ENCODE measurements around the gene VKORC1.

Gene VKORC1

DNA sequence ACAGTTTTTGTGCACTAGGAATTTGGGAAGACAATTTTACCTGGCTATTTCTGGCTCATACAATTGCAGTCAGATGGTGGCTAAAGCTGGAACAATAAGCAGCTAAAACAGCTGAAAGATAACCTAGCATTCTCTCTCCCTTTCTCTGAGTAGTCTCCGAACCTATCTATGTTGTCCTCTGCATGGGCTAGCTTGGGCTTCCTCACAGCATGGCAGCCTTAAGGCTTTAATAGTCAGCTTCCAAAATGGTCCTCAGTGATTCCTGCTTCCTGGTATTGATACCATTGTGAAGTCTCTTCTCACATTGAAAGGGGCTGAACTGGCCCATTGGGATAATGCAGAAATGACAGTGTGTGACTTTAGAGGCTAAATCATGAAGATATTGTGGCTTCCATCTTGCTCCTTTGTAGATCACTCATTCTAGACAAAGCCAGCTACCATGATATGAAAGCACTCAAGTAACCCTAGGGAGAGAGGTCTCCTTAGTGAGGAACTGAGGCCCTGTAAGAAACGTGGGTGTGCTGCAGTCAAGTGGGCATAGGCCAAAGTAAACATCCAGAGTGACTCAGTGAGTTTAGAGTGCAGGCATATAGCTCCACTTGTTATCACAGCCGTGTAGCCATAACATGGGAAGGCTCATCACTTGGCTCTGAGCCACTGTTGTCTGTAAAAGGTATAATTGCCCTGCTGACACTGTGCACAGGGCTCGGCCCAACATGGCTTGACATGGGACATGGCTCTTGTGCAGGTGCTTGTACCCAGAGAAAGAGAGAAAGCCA lies 5.5 kb upstream of the VKORC1 start:
- H3K9me3 Mint-ChIP-seq, result no peaks in the 10 kb centered on the region
- peaks cover 15% of the 10 kb centered on the region for H3K4me1 Mint-ChIP-seq
- no peak overlapping the region for H3K27ac Mint-ChIP-seq
- no peak for ATAC-seq
- H3K27me3 Mint-ChIP-seq, result no peaks in the 10 kb centered on the region
- H3K4me3 Mint-ChIP-seq, result no peak overlapping the region
- H3K36me3 Mint-ChIP-seq, result no peaks in the 10 kb centered on the region

DNA sequence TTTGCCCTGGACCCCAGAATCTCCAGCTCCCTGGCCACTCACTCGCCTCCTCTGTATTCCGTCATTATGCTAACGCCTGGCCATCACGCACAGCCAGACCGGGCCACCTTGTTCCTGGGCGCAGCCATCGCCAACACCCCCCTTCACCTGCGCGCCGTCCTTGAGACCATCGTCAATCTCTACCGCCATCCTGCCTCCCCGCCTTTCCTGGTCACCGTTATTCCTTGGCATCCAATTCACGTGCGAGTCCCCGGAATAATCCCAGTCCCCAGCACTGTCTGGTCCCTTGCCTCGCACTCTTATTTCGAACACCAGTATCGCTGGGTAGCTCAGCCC lies 541 bp downstream of the VKORC1 start:
- Mint-ChIP-seq H3K27me3 (no peaks in the 10 kb centered on the region), H3K4me1 (peaks cover 30% of the 10 kb centered on the region), H3K9me3 (no peaks in the 10 kb centered on the region), H3K36me3 (peaks cover 8% of the 10 kb centered on the region), H3K27ac (peak overlapping the region; percentile 83), H3K4me3 (peak overlapping the region; percentile 99)
- no peak for ATAC-seq

DNA sequence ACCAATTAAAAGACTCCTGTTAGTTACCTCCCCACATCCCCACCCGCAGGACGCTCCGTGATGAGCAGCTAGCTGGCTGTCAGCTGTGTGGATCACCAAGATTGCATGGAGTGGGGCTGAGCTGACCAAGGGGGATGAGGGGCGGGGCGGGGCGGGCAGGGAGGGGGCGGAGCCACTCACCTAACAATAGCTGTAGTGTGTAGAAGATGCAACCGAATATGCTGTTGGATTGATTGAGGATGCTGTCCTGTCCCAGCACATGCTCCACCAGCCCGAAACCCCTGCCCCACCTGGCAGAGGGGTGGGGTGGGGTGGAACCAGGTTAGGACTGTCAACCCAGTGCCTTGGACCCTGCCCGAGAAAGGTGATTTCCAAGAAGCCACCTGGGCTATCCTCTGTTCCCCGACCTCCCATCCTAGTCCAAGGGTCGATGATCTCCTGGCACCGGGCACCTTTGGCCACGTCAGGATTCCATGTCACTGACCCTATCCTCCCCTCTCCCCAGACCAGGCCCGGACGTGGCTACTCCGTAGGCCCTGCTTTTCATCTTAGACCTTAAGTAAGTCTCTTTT lies 1.4 kb downstream of the VKORC1 start:
- peak overlapping the region; percentile 83 for H3K27ac Mint-ChIP-seq
- ATAC-seq, result no peak

DNA sequence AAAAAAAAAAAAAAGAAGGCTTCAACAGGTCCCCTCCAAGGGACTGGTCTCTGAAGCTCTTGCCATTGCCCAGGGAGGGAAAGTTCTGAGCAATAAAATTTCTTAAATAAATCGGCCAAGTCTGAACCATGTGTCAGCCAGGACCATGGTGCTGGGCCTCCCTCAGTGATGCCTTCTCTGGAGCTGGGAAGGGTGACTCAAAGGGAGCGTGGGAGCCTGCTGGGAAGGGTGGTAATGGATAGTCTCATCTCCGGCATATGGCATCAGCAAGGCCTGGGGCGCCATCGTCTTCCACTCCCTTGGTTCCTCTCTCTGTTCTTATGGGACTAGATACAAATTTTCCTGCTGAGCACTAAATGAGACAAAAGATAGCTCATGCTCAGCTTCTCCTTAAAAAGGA lies 2.3 kb downstream of the VKORC1 start:
- no peak for ATAC-seq
- peaks cover 8% of the 10 kb centered on the region for H3K36me3 Mint-ChIP-seq
- H3K9me3 Mint-ChIP-seq, result no peaks in the 10 kb centered on the region
- H3K27me3 Mint-ChIP-seq, result no peaks in the 10 kb centered on the region
- H3K27ac Mint-ChIP-seq, result no peak overlapping the region
- H3K4me1 Mint-ChIP-seq, result peaks cover 30% of the 10 kb centered on the region
- H3K4me3 Mint-ChIP-seq, result no peak overlapping the region

More for the DNA sequence above, 1.4 kb downstream of the VKORC1 start:
- H3K27me3 Mint-ChIP-seq, result no peaks in the 10 kb centered on the region
- peaks cover 8% of the 10 kb centered on the region for H3K36me3 Mint-ChIP-seq
- H3K4me3 Mint-ChIP-seq, result peak overlapping the region; percentile 58
- no peaks in the 10 kb centered on the region for H3K9me3 Mint-ChIP-seq
- H3K4me1 Mint-ChIP-seq, result peaks cover 30% of the 10 kb centered on the region

DNA sequence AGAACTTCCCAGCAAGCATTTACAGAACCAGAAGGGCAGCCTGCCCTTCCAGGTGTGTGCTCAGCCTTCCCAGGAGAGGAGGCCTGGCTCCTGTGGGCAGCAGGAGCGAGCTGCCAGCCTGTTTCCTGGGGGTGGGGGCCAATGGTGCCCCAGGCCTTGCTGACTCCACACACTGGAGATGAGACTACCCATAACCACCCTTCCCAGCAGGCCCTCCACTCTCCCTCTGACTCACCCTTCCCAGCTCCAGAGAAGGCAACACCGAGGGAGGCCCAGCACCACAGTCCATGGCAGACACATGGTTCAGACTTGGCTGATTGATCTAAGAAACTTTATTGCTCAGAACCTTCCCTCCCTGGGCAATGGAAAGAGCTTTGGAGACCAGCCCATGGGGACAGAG lies 4.1 kb downstream of the VKORC1 start:
- Mint-ChIP-seq H3K9me3 (no peaks in the 10 kb centered on the region), H3K36me3 (peaks cover 8% of the 10 kb centered on the region), H3K4me3 (no peak overlapping the region), H3K4me1 (peaks cover 19% of the 10 kb centered on the region), H3K27me3 (no peaks in the 10 kb centered on the region), H3K27ac (no peak overlapping the region)
- ATAC-seq, result no peak

DNA sequence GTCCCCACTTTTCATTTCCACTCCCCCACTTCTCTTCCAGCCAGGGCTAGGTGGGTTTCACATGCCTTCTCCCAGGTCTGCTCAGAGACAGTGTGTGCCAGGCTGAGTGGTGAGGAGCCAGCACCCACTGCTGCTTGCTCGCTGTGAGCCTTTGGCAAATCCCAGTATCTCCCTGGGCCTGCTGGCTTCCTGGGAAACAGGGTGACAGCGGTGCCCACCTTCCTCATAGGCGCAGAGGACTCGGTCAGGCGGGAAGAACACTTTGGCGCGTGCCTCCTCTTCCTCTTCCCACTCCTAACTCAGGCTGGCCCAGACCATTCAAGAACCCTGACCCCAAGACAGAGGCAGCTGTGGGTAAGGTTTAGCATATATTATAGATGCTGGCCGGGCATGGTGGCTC lies 5.4 kb downstream of the VKORC1 start:
- Mint-ChIP-seq H3K4me3 (no peak overlapping the region), H3K9me3 (no peaks in the 10 kb centered on the region), H3K4me1 (peaks cover 11% of the 10 kb centered on the region), H3K36me3 (peaks cover 8% of the 10 kb centered on the region), H3K27me3 (no peaks in the 10 kb centered on the region), H3K27ac (no peak overlapping the region)
- ATAC-seq, result no peak

DNA sequence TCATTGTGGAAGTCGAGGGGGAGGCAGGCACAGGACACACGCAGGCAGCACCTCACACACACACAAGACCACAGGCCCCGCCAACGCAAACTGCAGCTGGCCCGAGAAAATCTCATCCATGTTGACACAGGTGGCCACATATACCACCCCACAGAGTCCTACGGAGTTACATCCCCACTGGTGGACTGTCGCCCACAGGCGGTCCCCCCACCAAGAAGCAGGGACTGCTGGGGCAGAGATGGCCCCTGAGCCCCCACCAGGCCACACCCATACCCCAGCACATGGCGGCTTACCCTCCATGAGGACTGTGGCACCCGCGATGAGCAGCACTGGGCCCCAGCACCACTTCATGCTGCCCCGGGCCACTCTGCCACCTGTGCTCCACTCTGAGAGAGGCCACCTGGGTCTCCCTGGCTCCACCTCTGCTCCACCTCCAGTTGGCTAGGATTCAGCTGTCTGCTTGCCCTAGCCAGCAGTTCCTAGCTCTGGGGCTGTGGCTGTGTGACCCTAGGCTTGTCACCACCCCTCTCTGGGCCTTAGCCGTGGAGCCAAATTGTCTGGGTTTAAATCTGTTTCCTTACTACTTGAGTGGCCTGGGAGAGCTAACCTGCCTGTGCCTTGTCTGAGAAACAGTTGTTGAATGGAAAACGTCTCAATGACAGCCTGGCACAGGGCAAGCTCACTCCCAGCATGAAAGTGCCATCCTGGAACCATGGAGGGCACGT lies 6.0 kb downstream of the VKORC1 start, which contains the start of gene PRSS53:
PRSS53 (minus strand) TSS at position 485 of the 725 bp plus-strand sequence; CDS start at position 351, 134 bp downstream.
- Mint-ChIP-seq H3K36me3 (peaks cover 8% of the 10 kb centered on the region), H3K27me3 (no peaks in the 10 kb centered on the region), H3K9me3 (no peaks in the 10 kb centered on the region)

DNA sequence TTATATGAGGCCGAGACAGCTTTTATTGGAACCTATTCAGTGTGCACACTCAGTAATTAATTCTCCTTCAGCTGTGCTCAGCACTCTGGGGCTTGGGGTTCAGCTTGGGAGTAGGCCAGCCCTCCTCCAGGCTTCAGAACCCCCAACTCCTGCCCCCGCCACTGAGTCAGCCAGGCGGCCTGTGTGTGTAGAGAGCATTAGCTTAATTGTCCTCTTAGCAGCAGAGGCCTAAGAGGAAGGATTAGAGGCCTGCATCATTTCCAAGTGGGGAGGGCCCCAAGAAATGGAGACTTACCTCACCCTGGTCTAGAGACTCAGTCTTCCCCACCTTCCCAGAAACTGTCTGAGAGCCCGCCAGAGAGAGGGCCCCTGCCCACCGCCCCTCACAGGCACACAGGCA lies 6.6 kb downstream of the VKORC1 start:
- ATAC-seq, result no peak
- Mint-ChIP-seq H3K9me3 (no peaks in the 10 kb centered on the region), H3K36me3 (peaks cover 13% of the 10 kb centered on the region), H3K27me3 (no peaks in the 10 kb centered on the region), H3K4me3 (no peak overlapping the region), H3K4me1 (no peaks in the 10 kb centered on the region), H3K27ac (no peak overlapping the region)

More for the DNA sequence above, 6.0 kb downstream of the VKORC1 start, which contains the start of gene PRSS53:
- ATAC-seq, result no peak
- no peak within 1 kb of the TSS for H3K4me3 Mint-ChIP-seq
- H3K4me1 Mint-ChIP-seq, result peaks cover 5% of the 10 kb centered on the region
- H3K27ac Mint-ChIP-seq, result no peak within 1 kb of the TSS

DNA sequence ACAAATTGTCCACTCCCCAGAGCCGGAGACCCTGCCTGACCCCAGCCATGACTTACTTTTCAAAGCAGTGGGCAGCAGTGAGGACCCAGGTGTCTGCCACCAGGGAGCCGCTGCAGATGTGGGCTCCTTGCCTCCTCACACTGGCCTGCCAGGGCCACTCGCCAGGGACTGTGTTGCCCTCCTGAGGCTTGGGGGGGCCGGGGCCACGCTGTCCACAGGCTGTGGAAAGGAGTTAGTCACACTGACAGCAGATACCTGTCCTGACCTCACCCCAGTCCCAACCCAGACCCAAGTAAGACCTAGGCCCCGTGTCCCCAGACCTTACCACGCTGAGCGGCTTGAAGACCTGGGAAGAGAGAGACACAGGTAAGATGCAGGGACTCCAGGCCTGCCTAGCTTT lies 7.1 kb downstream of the VKORC1 start:
- ATAC-seq, result no peak
- H3K36me3 Mint-ChIP-seq, result peaks cover 15% of the 10 kb centered on the region

DNA sequence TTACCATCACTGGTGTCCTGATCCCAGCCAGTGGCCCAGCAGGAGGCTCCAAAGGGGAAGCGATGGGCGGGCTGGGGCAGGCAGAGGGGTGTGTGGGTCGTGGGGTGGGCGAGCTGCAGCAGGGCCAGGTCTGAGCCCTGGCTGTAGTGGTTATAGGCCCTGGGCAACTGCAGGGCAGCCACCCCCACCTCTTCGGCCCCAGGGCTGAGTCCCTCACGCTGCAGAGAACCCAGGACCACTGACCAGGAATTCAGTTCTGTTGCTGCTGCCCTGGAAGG lies 8.0 kb downstream of the VKORC1 start:
- no peak overlapping the region for H3K4me3 Mint-ChIP-seq
- peaks cover 21% of the 10 kb centered on the region for H3K36me3 Mint-ChIP-seq
- ATAC-seq, result no peak
- H3K4me1 Mint-ChIP-seq, result peaks cover 10% of the 10 kb centered on the region
- H3K9me3 Mint-ChIP-seq, result no peaks in the 10 kb centered on the region
- no peaks in the 10 kb centered on the region for H3K27me3 Mint-ChIP-seq
- no peak overlapping the region for H3K27ac Mint-ChIP-seq

More for the DNA sequence above, 7.1 kb downstream of the VKORC1 start:
- Mint-ChIP-seq H3K27ac (no peak overlapping the region), H3K4me3 (no peak overlapping the region), H3K27me3 (no peaks in the 10 kb centered on the region), H3K9me3 (no peaks in the 10 kb centered on the region), H3K4me1 (peaks cover 1% of the 10 kb centered on the region)

DNA sequence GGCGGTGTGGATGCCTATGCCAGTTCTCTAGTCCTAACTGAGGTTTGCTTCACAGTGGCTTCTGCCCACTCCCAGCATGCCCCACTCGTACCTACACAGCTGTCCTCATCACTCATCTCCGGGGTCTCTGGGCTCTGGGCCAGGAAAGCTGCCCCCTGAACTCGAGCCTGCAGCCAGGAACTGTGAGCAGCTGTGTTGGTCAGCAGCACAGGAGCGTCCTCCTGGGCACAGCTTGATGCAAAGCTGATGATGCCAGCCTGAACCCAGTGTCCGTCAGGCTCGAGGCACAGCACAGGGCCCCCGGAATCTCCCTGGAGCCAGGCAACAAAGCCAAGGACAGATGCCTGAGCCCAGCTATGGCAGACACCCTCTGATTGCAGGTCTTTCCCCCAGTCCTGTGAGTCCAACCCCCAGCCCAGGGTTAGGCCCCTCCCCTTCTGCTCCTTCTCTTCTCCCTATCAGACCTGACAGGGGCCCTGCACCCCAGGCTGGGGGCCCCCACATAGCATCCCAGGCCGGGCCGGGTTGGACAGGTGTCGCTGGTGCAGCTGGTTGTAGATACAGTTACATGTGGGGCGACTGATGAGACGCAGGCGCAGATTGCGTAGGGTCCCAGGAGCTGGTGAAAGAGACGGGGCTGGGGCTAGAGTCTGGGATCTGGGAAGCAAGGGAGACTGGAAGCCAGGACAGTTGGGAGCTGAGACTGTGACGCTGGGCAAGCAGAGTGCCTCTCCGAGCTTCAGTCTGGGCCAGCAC lies 8.5 kb downstream of the VKORC1 start:
- H3K27ac Mint-ChIP-seq, result peak overlapping the region; percentile 36

DNA sequence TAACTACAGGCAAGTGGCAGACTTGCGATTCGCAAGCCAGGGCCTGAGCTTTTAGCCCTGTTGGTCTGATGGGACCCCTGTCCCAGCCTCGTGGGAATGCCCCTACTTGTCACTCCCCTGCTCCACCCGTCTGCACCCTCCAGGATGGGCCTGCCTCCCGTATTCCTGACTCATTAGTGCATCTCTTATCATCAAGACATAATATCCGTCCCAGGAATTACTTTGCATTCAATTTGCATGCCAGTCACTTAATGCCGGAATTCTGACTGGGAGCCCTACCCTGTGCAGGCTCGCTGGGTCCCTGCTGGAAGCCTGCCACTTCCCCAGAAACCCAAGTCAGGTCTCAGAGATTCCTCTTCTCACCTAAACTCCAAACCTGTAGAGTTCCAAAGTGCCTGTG lies 9.2 kb downstream of the VKORC1 start:
- Mint-ChIP-seq H3K27ac (peak overlapping the region; percentile 36), H3K36me3 (peaks cover 29% of the 10 kb centered on the region)
- ATAC-seq, result no peak

More for the DNA sequence above, 8.5 kb downstream of the VKORC1 start:
- H3K36me3 Mint-ChIP-seq, result peaks cover 26% of the 10 kb centered on the region
- no peaks in the 10 kb centered on the region for H3K9me3 Mint-ChIP-seq
- ATAC-seq, result no peak
- no peak overlapping the region for H3K4me3 Mint-ChIP-seq
- H3K4me1 Mint-ChIP-seq, result peaks cover 15% of the 10 kb centered on the region
- H3K27me3 Mint-ChIP-seq, result no peaks in the 10 kb centered on the region

DNA sequence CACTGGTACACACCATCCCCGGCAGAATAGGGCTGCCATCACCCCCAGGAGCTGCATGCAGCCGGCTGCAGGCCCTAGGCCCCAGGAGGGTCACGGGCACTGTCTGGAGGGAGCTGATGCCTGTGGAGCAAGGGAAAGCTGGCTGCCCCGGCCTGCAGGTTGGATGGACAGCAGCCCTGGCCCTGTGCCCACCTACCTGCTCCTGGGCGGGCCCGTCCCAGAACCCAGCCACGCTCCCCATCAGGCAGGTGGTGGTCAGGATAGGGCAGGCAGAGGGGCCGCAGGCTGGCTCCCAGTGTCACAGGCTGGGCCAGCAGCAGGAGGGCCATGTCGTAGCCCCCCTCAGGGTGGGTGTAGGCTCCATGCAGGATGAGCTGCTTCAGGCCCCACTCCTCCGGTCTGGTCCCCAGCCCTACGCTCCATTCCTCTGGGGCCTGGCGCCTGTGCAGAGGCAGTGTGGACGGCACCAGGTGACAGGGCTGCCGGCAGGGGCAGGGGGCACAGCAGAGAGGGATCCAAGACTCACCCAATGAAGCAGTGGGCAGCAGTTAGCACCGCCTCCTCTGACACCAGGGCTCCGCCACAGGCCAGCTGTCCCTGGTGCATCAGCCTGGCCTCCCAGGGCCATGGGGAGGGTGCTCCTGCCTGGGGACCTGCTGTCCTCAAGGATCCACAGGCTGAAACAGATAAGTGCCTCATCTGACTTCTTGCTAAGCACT lies 9.9 kb downstream of the VKORC1 start:
- H3K27me3 Mint-ChIP-seq, result no peaks in the 10 kb centered on the region
- H3K4me1 Mint-ChIP-seq, result peaks cover 25% of the 10 kb centered on the region
- no peaks in the 10 kb centered on the region for H3K9me3 Mint-ChIP-seq
- no peak overlapping the region for H3K27ac Mint-ChIP-seq
- H3K4me3 Mint-ChIP-seq, result no peak overlapping the region
- peaks cover 28% of the 10 kb centered on the region for H3K36me3 Mint-ChIP-seq
- ATAC-seq, result peak; percentile 12

More for the DNA sequence above, 9.2 kb downstream of the VKORC1 start:
- Mint-ChIP-seq H3K4me3 (no peak overlapping the region), H3K9me3 (no peaks in the 10 kb centered on the region), H3K4me1 (peaks cover 22% of the 10 kb centered on the region), H3K27me3 (no peaks in the 10 kb centered on the region)

DNA sequence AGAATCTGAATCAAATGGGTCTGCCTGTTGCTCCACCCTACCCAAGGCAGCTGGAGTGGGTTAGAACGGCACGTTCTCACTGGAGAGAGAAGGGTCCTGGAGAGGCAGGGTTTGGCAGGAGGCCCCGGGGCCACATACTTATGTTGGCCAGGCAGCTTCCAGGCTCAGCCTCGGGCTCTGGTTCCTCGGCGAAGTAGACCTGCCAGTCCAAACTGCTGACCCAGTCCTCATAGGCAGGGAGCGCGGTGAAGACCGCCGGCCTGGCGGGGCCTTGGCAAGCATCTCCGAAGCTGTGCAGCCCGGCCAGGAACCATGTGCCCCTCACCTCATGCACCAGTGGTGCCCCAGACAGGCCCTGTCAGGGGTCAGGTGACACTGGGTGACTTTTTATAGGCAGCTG lies 10.6 kb downstream of the VKORC1 start:
- no peak for ATAC-seq
- H3K9me3 Mint-ChIP-seq, result no peaks in the 10 kb centered on the region
- peaks cover 22% of the 10 kb centered on the region for H3K36me3 Mint-ChIP-seq
- no peaks in the 10 kb centered on the region for H3K27me3 Mint-ChIP-seq
- peaks cover 33% of the 10 kb centered on the region for H3K4me1 Mint-ChIP-seq
- no peak overlapping the region for H3K4me3 Mint-ChIP-seq
- H3K27ac Mint-ChIP-seq, result no peak overlapping the region

DNA sequence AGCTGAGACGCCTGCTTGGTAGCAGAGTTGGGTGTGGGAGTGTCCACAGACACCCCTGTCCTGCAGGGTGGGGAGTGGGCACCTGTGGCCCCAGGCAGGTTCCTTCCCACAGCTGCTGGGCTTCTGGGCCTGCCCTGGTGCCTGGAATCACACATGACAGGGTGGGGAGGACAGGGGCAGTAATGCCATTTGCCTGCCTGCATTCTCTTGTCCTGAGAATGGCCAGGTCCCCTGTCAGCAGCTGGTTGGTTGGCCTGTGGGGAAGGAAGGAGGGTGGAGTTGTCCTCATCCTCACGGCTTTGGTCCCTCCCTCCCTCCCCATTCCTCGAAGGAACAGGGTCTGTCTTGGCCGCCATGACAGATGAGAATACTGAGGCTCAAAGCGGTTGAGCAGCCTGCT lies 11.0 kb downstream of the VKORC1 start:
- Mint-ChIP-seq H3K4me3 (no peak overlapping the region), H3K27me3 (no peaks in the 10 kb centered on the region), H3K36me3 (peaks cover 27% of the 10 kb centered on the region), H3K4me1 (peaks cover 37% of the 10 kb centered on the region), H3K9me3 (no peaks in the 10 kb centered on the region), H3K27ac (no peak overlapping the region)
- ATAC-seq, result no peak

Measured in stimulated activated memory B cell treated with anti-CD40 and anti-IgM and Interleukin-4, amounts not matched to agents 10 μg/mL and 1 μg/mL and 100 μg/mL, for 72 hours (primary cell).